ENCODE data around the gene ARPP19. TPM values are rescaled to one million over a fixed set of nuclear protein-coding genes. Genes with fewer than 3 reads are reported as not detected.

ARPP19 gene
- total and polyA plus RNA-seq, 9 of the 15 experiments (the other 6 are each of a cell fraction or from before 2014, with no cell fraction given): 33.3 to 102 (median 60.5) TPM

GRCh38 chr15:52505151-52505550, 63.7 kb downstream of the ARPP19 start:
- in situ Hi-C loops (cut with MboI) (no loop called here), intact Hi-C loops (cut with micrococcal nuclease) (no loop called here)
- ATAC-seq: no peak
- no peak overlapping the region for H3K4me3 ChIP-seq
- no peak for DNase-seq (ENCODE audit: extremely low read depth in 1 of 4, low spot score in 3 of 4)
- H3K4me1 ChIP-seq (replicated peaks in 1 of 2; ENCODE audit: control insufficient read depth in 2 of 2, insufficient read depth in 2 of 2, low read length in 2 of 2): no peaks in the 10 kb centered on the region
- CTCF ChIA-PET (ENCODE audit: low intra/inter-chr PET ratio): no interaction called here
- H4K20me1 ChIP-seq (replicated peaks; ENCODE audit: control insufficient read depth, insufficient read depth, low read length): no peaks in the 10 kb centered on the region; the same call in 1 of the 2 replicates
- H3K9ac ChIP-seq (ENCODE audit: insufficient read depth in 1 of 2, low read depth in 2 of 2, low read length in 2 of 2): no peak overlapping the region
- H3K27ac ChIP-seq (ENCODE audit: extremely low read depth, low read depth, low read length): no peak overlapping the region
- no peaks in the 10 kb centered on the region for H3K79me2 ChIP-seq (ENCODE audit: control insufficient read depth, insufficient read depth, low read length)
- H3K9me1 ChIP-seq (ENCODE audit: control insufficient read depth, insufficient read depth, low read length): no peaks in the 10 kb centered on the region
- no peaks in the 10 kb centered on the region for H3K9me3 ChIP-seq (replicated peaks; ENCODE audit: control insufficient read depth, insufficient read depth, low read depth, low read length)
- POLR2A ChIA-PET: interaction anchor here (0.6 kb wide), 1 partner anchor 124 kb away, joined by 3 read pairs; no protein-coding TSS in a partner anchor
- WGBS (ENCODE audit: insufficient coverage, low coverage, missing lambda C conversion rate): 3% methylated on average over 6 of the region's 6 CpGs
- no peaks in the 10 kb centered on the region for H3K36me3 ChIP-seq (ENCODE audit: control insufficient read depth, insufficient read depth, low read length)
- H3K27me3 ChIP-seq (ENCODE audit: control insufficient read depth in 2 of 2, insufficient read depth in 2 of 2, low read length in 2 of 2): peaks cover 8 to 12% of the 10 kb centered on the region in 2 experiments; a peak in 4 of 5 replicates
- no peak for FAIRE-seq
- no TSS peak for BruUV-seq (replicated peaks)
- no peak overlapping the region for H3K4me2 ChIP-seq (ENCODE audit: insufficient read depth, low read length)
- no peak overlapping the region for H2AFZ ChIP-seq (ENCODE audit: low read depth, low read length)
- no peak for TF ChIP-seq MBD2 (IDR thresholded peaks at IDR 0.05; ENCODE audit: borderline replicate concordance, low read depth)
- TF ChIP-seq PRDM10 (IDR thresholded peaks at IDR 0.05; ENCODE audit: partially characterized antibody): no peak
- TF ChIP-seq ATF1 (CRISPR knock-in tag; IDR thresholded peaks at IDR 0.05): no peak
- no peak for TF ChIP-seq ATF1 (tag; IDR thresholded peaks at IDR 0.05)
- no peak for TF ChIP-seq TAF15 (IDR thresholded peaks at IDR 0.05; ENCODE audit: low read depth, low read length)
- no peak for TF ChIP-seq ZFP36 (IDR thresholded peaks at IDR 0.05; ENCODE audit: low read depth, low read length, partially characterized antibody)
- no peak for TF ChIP-seq MEIS2 (IDR thresholded peaks at IDR 0.05; ENCODE audit: partially characterized antibody)
- TF ChIP-seq JUND (IDR thresholded peaks at IDR 0.05; ENCODE audit: borderline replicate concordance, low read depth, low read length): no peak
- no peak for TF ChIP-seq JUND (tag; IDR thresholded peaks at IDR 0.05; ENCODE audit: borderline replicate concordance, low read depth, low read length)
- no peak for TF ChIP-seq ZNF655 (CRISPR knock-in tag; IDR thresholded peaks at IDR 0.05)
- TF ChIP-seq TFE3 (CRISPR knock-in tag; IDR thresholded peaks at IDR 0.05): no peak
- TF ChIP-seq FOXJ3 (CRISPR knock-in tag; IDR thresholded peaks at IDR 0.05): no peak
- TF ChIP-seq ZNF395 (CRISPR knock-in tag; IDR thresholded peaks at IDR 0.05): no peak
- no peak for TF ChIP-seq IRF2 (CRISPR knock-in tag; IDR thresholded peaks at IDR 0.05)
